GM23248 (cell line): ENCODE results near the gene SPATA2L. TPM values are rescaled to one million over a fixed set of nuclear protein-coding genes. Genes with fewer than 3 reads are reported as not detected.

ENCODE experiments used
- DNase-seq: peaks from one replicate; pipeline ENCODE4 v3.0.0-alpha.2; 2015
- H2AFZ ChIP-seq: fragments of 200-600 bp; sonication (generic); 2 replicates; pipeline ENCODE4 v1.6.1; 2016; ENCODE audit warnings: antibody characterized with exemption
- H3F3A ChIP-seq: fragments of 200-600 bp; sonication (generic); 2 replicates; pipeline ENCODE4 v1.6.1; 2016; ENCODE audit warnings: mild to moderate bottlenecking, antibody characterized with exemption, mixed run types; ENCODE audit not compliant: insufficient read depth
- H3K27ac ChIP-seq: fragments of 200-600 bp; sonication (generic); 2 replicates; pipeline ENCODE4 v1.5.1; 2016; ENCODE audit warnings: mild to moderate bottlenecking
- H3K27me3 ChIP-seq: fragments of 200-600 bp; sonication (generic); replicated peaks from 2 replicates; pipeline ENCODE4 v1.6.1; 2016; ENCODE audit warnings: mild to moderate bottlenecking; ENCODE audit not compliant: insufficient read depth
- H3K36me3 ChIP-seq: fragments of 200-600 bp; sonication (generic); 2 replicates; pipeline ENCODE4 v1.6.1; 2016; ENCODE audit warnings: low read depth, mild to moderate bottlenecking
- H3K4me1 ChIP-seq: fragments of 200-600 bp; sonication (generic); 2 replicates; pipeline ENCODE4 v1.6.1; 2016; ENCODE audit warnings: mild to moderate bottlenecking; ENCODE audit not compliant: insufficient read depth
- H3K4me2 ChIP-seq: fragments of 200-600 bp; sonication (generic); one replicate; pipeline ENCODE4 v1.6.1; 2016; ENCODE audit warnings: mild to moderate bottlenecking; ENCODE audit not compliant: unreplicated experiment
- H3K4me3 ChIP-seq: fragments of 200-600 bp; sonication (generic); 2 replicates; pipeline ENCODE4 v1.5.1; 2016; ENCODE audit warnings: mild to moderate bottlenecking
- H3K79me2 ChIP-seq: fragments of 200-600 bp; sonication (generic); 2 replicates; pipeline ENCODE4 v1.6.1; 2016; ENCODE audit warnings: mild to moderate bottlenecking; ENCODE audit not compliant: insufficient read depth
- H3K9ac ChIP-seq: fragments of 200-600 bp; sonication (generic); 2 replicates; pipeline ENCODE4 v1.6.1; 2016; ENCODE audit warnings: mild to moderate bottlenecking
- H3K9me2 ChIP-seq: fragments of 200-600 bp; sonication (generic); 2 replicates; pipeline ENCODE4 v1.6.1; 2016; ENCODE audit warnings: mixed run types, mild to moderate bottlenecking, moderate library complexity; ENCODE audit not compliant: insufficient read depth
- H3K9me3 ChIP-seq: fragments of 200-600 bp; sonication (generic); one replicate; pipeline ENCODE4 v1.6.1; 2017; ENCODE audit warnings: low read depth
- H4K20me1 ChIP-seq: fragments of 200-600 bp; sonication (generic); 2 replicates; pipeline ENCODE4 v1.6.0; 2016; ENCODE audit not compliant: insufficient read depth
- EZH2 ChIP-seq: fragments of 200-600 bp; sonication (generic); IDR thresholded peaks from 2 replicates; pipeline ENCODE4 v1.6.1; 2018; ENCODE audit warnings: antibody characterized with exemption, mild to moderate bottlenecking; ENCODE audit not compliant: insufficient read depth, poor library complexity, severe bottlenecking
- EZH2phosphoT487 ChIP-seq: fragments of 200-600 bp; sonication (generic); IDR thresholded peaks from 2 replicates; pipeline ENCODE4 v1.6.1; 2018; ENCODE audit warnings: antibody characterized with exemption, moderate library complexity, mild to moderate bottlenecking, low read depth; ENCODE audit not compliant: insufficient read depth
- WGBS, 2 experiments: methylation state at CpG; one replicate each; pipeline ENCODE4 v1.1.6; 2015 to 2017; ENCODE audit warnings: low lambda C conversion rate in 2 of 2, low coverage in 1 of 2; ENCODE audit errors: missing lambda C conversion rate in 2 of 2; 5-methylcytosine and 5-hydroxymethylcytosine counted together
- in situ Hi-C: fragments of 300-500 bp; cut with MboI; formaldehyde crosslinking; loops from 2 replicates; pipeline ENCODE4 v1.15.0; 2020
- polyA plus RNA-seq: library from polyadenylated mRNA; unstranded; fragments of >200 nt; fragmentation: Nextera tagmentation; extraction: Ambion mirVana; gene quantifications from 2 replicates; pipeline ENCODE4 v1.2.1, GENCODE V29; 2016
- total RNA-seq: library from RNA; depleted of rRNA; stranded (reverse); fragments of >200 nt; shearing (Covaris generic); gene quantifications from 2 replicates; pipeline ENCODE4 v1.2.3, GENCODE V29; 2014

SPATA2L gene
- total and polyA plus RNA-seq, 2 experiments from 2014 or later = 12.7 to 27.5 TPM

DNA sequence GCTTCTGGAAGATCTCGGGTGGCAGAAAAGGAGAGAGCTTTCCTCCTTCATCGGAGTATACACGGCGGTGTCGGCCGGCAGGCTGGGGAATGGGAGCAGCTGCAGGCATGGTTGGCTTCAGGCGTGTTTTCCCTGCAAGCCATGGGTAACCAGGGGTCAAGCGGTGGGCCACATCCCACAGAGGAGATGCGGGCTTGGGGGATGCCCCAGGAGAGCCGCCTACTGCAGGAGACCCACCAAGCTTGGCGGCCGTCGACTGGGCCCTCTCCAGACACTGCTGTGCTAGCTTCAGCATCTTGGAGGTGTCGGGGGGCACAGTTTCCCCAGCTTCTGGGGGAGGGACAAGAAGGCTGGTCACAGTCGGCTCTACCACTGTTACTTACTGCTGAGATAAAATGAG, 15.0 kb upstream of the SPATA2L start:
- Histone ChIP-seq H3K4me2 (no peak overlapping the region), H4K20me1 (no peaks in the 10 kb centered on the region), H2AFZ (no peak overlapping the region), H3K36me3 (no peaks in the 10 kb centered on the region), H3K79me2 (peaks cover 25% of the 10 kb centered on the region; the same call in 1 of the 2 replicates), H3K4me3 (no peak overlapping the region), H3K9me2 (no peaks in the 10 kb centered on the region), H3K27ac (no peak overlapping the region), H3K9ac (no peak overlapping the region), H3K27me3 (no peaks in the 10 kb centered on the region), H3K9me3 (no peaks in the 10 kb centered on the region), H3K4me1 (peaks cover 12% of the 10 kb centered on the region), H3F3A (peaks cover 17% of the 10 kb centered on the region)
- WGBS, 2 experiments = 94 to 98% methylated on average over 14 to 15 of the region's 15 CpGs
- TF ChIP-seq EZH2phosphoT487 (no peak), EZH2 (no peak)
- no peak for DNase-seq
- in situ Hi-C loops = no loop called here

DNA sequence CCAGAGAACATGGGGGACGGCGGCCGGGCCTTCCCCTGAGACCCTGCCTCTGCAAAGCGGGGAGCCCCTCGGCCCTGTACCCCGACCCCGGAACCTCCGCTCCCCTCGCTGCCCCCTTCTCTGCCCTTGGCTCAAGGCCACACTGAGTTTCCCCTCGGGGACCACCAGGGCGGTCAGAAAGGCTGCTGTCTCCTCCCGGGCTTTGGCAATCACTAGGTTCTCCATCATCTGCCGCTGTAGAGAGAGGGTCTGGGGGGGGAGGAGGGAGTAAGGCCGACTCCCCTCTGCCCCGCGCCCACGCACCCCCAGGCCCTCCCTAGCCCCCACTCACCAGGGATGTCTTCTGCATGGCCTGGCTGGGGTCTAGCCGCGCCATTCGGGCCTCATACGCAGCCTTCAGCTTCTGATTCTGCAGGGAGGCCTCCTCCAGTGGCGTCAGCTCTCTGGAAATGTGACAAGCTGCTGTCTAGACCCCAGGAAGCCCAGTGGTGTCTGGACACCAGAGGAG, 10.8 kb upstream of the SPATA2L start:
- H3K9me2 ChIP-seq = no peaks in the 10 kb centered on the region
- H3K36me3 ChIP-seq = no peaks in the 10 kb centered on the region
- no peaks in the 10 kb centered on the region for H3K4me1 ChIP-seq
- H3K9ac ChIP-seq = peak overlapping the region; percentile 69
- H3K4me3 ChIP-seq = peak overlapping the region; percentile 67
- no peaks in the 10 kb centered on the region for H3K9me3 ChIP-seq
- H3K4me2 ChIP-seq = peak overlapping the region; percentile 71
- H4K20me1 ChIP-seq = no peaks in the 10 kb centered on the region
- no peaks in the 10 kb centered on the region for H3K27me3 ChIP-seq
- no peak overlapping the region for H3K27ac ChIP-seq
- peak overlapping the region; percentile 67; the same call in 1 of the 2 replicates for H2AFZ ChIP-seq
- WGBS, 2 experiments = 27 to 40% methylated on average over 14 to 21 of the region's 22 CpGs
- peak; percentile 25 for DNase-seq
- TF ChIP-seq EZH2phosphoT487 = no peak
- TF ChIP-seq EZH2 = no peak
- H3K79me2 ChIP-seq = peaks cover 3% of the 10 kb centered on the region; the same call in 1 of the 2 replicates
- in situ Hi-C loops = no loop called here
- no peaks in the 10 kb centered on the region for H3F3A ChIP-seq

DNA sequence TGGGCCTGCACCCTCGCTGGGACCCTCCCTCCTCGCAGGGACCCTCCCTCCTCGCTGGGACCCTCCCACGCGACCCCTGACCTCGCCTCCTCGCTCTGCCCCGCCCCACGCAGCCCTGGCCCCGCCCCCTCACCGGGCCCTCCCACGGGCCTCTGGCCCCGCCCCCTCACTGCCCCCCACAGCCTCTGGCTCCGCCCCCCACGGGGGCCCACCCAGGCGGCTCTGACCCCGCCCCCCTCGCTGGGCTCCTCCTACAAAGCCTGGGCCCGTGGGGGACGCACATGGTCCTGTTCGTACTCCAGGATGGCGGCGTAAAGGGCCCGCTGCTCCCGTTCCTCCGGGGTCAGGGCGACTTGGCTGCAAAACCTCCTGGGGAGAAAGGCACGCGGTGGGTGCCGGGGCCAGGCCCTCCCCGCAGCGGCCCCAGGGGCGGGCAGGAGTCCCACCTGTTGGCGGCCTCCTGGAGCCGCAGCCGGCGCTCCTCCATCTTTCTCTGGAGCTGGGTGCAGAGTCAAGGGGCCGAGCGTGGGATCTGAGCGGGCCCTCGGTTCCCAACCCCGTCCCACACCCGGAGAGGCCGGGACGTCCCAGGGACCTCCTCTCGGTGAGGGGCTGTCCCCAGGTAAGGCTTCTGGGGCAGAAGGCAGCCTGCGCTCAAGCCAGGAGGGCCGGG, 10.2 kb upstream of the SPATA2L start:
- in situ Hi-C loops = no loop called here
- H3K27me3 ChIP-seq = no peaks in the 10 kb centered on the region
- H3K27ac ChIP-seq = no peak overlapping the region
- H3K9me2 ChIP-seq = no peaks in the 10 kb centered on the region
- peak overlapping the region; percentile 69 for H3K9ac ChIP-seq
- H3K36me3 ChIP-seq = no peaks in the 10 kb centered on the region
- peak overlapping the region; percentile 67 for H2AFZ ChIP-seq
- WGBS, 2 experiments = 5 to 7% methylated on average over 29 to 44 of the region's 48 CpGs
- H3F3A ChIP-seq = no peaks in the 10 kb centered on the region
- no peaks in the 10 kb centered on the region for H3K79me2 ChIP-seq
- H3K4me2 ChIP-seq = peak overlapping the region; percentile 71
- no peaks in the 10 kb centered on the region for H3K9me3 ChIP-seq
- H3K4me1 ChIP-seq = no peaks in the 10 kb centered on the region
- H4K20me1 ChIP-seq = no peaks in the 10 kb centered on the region
- peak; percentile 84 for DNase-seq
- no peak for TF ChIP-seq EZH2phosphoT487
- TF ChIP-seq EZH2 = no peak
- peak overlapping the region; percentile 67 for H3K4me3 ChIP-seq

DNA sequence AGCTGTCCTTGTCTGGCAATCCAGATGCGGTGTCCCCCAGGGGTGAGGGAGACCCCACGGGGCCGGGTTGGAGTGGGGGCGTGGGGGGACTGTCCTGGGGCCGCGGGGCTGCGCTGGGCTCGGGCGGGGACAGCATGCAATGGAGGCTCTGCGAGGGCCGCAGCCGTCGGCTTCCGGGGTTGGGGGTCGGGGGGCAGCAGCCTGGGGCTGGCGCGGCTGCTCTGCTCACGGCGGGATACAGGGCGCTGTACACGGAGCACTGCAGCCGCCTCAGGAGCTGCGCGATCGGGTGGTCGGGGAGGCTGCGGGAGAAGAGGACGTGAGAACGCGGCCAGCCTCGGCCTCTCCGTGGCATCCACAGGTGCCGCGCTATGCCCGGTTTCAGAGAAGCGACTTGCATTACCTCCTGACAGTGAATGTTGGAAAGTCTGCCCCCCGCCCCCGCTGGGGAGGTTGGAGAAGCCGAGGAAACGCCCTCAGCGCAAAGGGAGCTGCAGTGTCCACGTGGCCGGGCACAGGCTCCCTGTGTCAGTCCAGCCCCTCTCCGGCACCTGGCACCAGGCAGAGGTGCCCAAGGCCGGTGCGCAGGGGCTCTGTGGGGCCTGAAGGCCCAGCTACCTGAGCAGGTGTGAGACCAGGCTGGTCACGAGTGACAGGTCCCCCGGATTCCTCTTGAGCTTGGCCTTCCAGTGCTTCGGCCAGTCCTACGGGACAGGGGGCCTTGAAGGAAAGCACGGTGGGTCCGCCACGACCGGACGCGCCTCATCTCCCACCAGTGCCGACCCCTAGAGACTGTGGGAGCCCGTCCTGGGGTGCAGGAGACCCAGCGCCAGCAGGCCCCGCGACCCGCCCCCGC, 9.4 kb upstream of the SPATA2L start:
- no peaks in the 10 kb centered on the region for H3K27me3 ChIP-seq
- no peak overlapping the region for H3K27ac ChIP-seq
- no peaks in the 10 kb centered on the region for H3K79me2 ChIP-seq
- no peak overlapping the region for H3K9ac ChIP-seq
- no peak overlapping the region for H2AFZ ChIP-seq
- no peak overlapping the region for H3K4me2 ChIP-seq
- no peak for DNase-seq
- H3K9me3 ChIP-seq = no peaks in the 10 kb centered on the region
- no peak for TF ChIP-seq EZH2
- TF ChIP-seq EZH2phosphoT487 = no peak
- no peaks in the 10 kb centered on the region for H3K36me3 ChIP-seq
- H3F3A ChIP-seq = no peaks in the 10 kb centered on the region
- 84 to 88% methylated on average over 41 to 61 of the region's 63 CpGs for WGBS, 2 experiments
- H4K20me1 ChIP-seq = no peaks in the 10 kb centered on the region
- H3K9me2 ChIP-seq = no peaks in the 10 kb centered on the region
- peaks cover 4% of the 10 kb centered on the region; the same call in 1 of the 2 replicates for H3K4me1 ChIP-seq
- no peak overlapping the region for H3K4me3 ChIP-seq
- in situ Hi-C loops = no loop called here
